Liver (tissue), 9 donors: ENCODE measurements around the gene RIC3. TPM values are rescaled to one million over a fixed set of nuclear protein-coding genes. Genes with fewer than 3 reads are reported as not detected.

Source experiments
- DNase-seq: peaks from one replicate; pipeline ENCODE4 v3.0.0-alpha.2; 2017; ENCODE audit warnings: low spot score
- H3K27ac ChIP-seq, 2 donors: one replicate each; pipeline ENCODE4 v1.7.0; 2013; ENCODE audit warnings: inconsistent platforms in 2 of 2, low read length in 2 of 2, control low read depth in 1 of 2, low read depth in 1 of 2, mild to moderate bottlenecking in 1 of 2
- H3K27me3 ChIP-seq, 4 donors: one replicate each; pipeline versions ENCODE4 v1.6.1 to v1.7.0; 2013; ENCODE audit warnings: low read length in 3 of 4, inconsistent platforms in 1 of 4, mild to moderate bottlenecking in 1 of 4, moderate library complexity in 1 of 4; ENCODE audit not compliant: control insufficient read depth in 4 of 4, insufficient read depth in 4 of 4
- H3K36me3 ChIP-seq, 4 donors: one replicate each; pipeline versions ENCODE4 v1.6.1 to v1.7.0; 2013; ENCODE audit warnings: low read length in 3 of 4, mild to moderate bottlenecking in 3 of 4, low read depth in 1 of 4, moderate library complexity in 1 of 4; ENCODE audit not compliant: control insufficient read depth in 4 of 4, insufficient read depth in 3 of 4
- H3K4me1 ChIP-seq, 4 donors: one replicate each; pipeline versions ENCODE4 v1.6.1 to v1.7.0; 2013; ENCODE audit warnings: low read length in 3 of 4, mild to moderate bottlenecking in 3 of 4, moderate library complexity in 1 of 4; ENCODE audit not compliant: control insufficient read depth in 4 of 4, insufficient read depth in 4 of 4
- H3K4me3 ChIP-seq, 3 donors: one replicate each; pipeline versions ENCODE4 v1.6.1 to v1.7.0; 2013; ENCODE audit warnings: low read length in 3 of 3, control low read depth in 1 of 3, low read depth in 1 of 3, mild to moderate bottlenecking in 1 of 3
- H3K9ac ChIP-seq, 2 donors: one replicate each; pipeline ENCODE4 v1.7.0; 2013; ENCODE audit warnings: low read length in 2 of 2, mild to moderate bottlenecking in 2 of 2, moderate library complexity in 2 of 2, control low read depth in 1 of 2, low read depth in 1 of 2
- H3K9me3 ChIP-seq, 4 donors: one replicate each; pipeline versions ENCODE4 v1.6.1 to v1.7.0; 2013; ENCODE audit warnings: low read length in 3 of 4; ENCODE audit not compliant: control insufficient read depth in 4 of 4
- GABPA ChIP-seq, 2 donors: IDR thresholded peaks in 1 of 2; conservative IDR thresholded peaks in 1 of 2; 2 replicates each; pipeline ENCODE4 v1.6.1; 2016; ENCODE audit warnings: antibody characterized with exemption in 2 of 2, mild to moderate bottlenecking in 1 of 2, moderate library complexity in 1 of 2
- HNF4G ChIP-seq: IDR thresholded peaks from 2 replicates; pipeline ENCODE4 v1.6.1; 2016; ENCODE audit warnings: antibody characterized with exemption
- NR2F2 ChIP-seq: IDR thresholded peaks from 2 replicates; pipeline ENCODE4 v1.6.1; 2016; ENCODE audit warnings: antibody characterized with exemption
- RAD21 ChIP-seq, 2 donors: IDR thresholded peaks; 2 replicates each; pipeline ENCODE4 v1.6.1; 2016; ENCODE audit warnings: antibody characterized with exemption in 2 of 2, mild to moderate bottlenecking in 2 of 2
- RXRA ChIP-seq, 2 donors: IDR thresholded peaks; 2 replicates each; pipeline ENCODE4 v1.6.1; 2017 to 2018; ENCODE audit warnings: antibody characterized with exemption in 2 of 2, mild to moderate bottlenecking in 1 of 2
- ZBTB33 ChIP-seq: IDR thresholded peaks from 2 replicates; pipeline ENCODE4 v1.6.1; 2016; ENCODE audit warnings: antibody characterized with exemption
- WGBS: extraction: QIAGEN DNeasy Blood & Tissue Kit; methylation state at CpG from one replicate; pipeline ENCODE4 v1.1.7; 2013; 5-methylcytosine and 5-hydroxymethylcytosine counted together
- polyA plus RNA-seq, 2 donors: library from polyadenylated mRNA; stranded (reverse) in 1 of 2; unstranded in 1 of 2; fragments of 200-250 nt in 1 of 2; fragments of >200 nt in 1 of 2; fragmentation: Nextera tagmentation in 1 of 2; extraction: Ambion mirVana in 1 of 2; gene quantifications; one replicate each; pipeline versions ENCODE4 v1.2.1 to v1.2.3, GENCODE V29; 2013 to 2015
- total RNA-seq, 2 donors: library from RNA; depleted of rRNA; stranded (reverse); fragments of >200 nt; gene quantifications; one replicate each; pipeline ENCODE4 v1.2.3, GENCODE V29; 2014
- TF ChIP-seq, protein P1 (sequence below): IDR thresholded peaks from 2 replicates; pipeline ENCODE4 v1.6.1; 2016; ENCODE audit warnings: antibody characterized with exemption, mild to moderate bottlenecking
- TF ChIP-seq, protein P2 (sequence below): IDR thresholded peaks from 2 replicates; pipeline ENCODE4 v1.6.1; 2016; ENCODE audit warnings: antibody characterized with exemption
- TF ChIP-seq, protein P3 (sequence below): fragments of 150-350 bp; IDR thresholded peaks from 2 replicates; pipeline ENCODE4 v1.5.1; 2017; ENCODE audit warnings: improper control_type of control experiment, low read depth, low read length; ENCODE audit not compliant: missing input control
- donor health status: healthy.
- donor health status: healthy.
- donor health status: healthy.
- donor health status: healthy.
- donor health status: healthy.

Gene RIC3
- total and polyA plus RNA-seq, 4 donors = 0.89 to 9.8 (median 4.5) TPM

GRCh38 chr11:8213376-8213775, 44.6 kb upstream of the RIC3 start:
- TF ChIP-seq, protein P1, sequence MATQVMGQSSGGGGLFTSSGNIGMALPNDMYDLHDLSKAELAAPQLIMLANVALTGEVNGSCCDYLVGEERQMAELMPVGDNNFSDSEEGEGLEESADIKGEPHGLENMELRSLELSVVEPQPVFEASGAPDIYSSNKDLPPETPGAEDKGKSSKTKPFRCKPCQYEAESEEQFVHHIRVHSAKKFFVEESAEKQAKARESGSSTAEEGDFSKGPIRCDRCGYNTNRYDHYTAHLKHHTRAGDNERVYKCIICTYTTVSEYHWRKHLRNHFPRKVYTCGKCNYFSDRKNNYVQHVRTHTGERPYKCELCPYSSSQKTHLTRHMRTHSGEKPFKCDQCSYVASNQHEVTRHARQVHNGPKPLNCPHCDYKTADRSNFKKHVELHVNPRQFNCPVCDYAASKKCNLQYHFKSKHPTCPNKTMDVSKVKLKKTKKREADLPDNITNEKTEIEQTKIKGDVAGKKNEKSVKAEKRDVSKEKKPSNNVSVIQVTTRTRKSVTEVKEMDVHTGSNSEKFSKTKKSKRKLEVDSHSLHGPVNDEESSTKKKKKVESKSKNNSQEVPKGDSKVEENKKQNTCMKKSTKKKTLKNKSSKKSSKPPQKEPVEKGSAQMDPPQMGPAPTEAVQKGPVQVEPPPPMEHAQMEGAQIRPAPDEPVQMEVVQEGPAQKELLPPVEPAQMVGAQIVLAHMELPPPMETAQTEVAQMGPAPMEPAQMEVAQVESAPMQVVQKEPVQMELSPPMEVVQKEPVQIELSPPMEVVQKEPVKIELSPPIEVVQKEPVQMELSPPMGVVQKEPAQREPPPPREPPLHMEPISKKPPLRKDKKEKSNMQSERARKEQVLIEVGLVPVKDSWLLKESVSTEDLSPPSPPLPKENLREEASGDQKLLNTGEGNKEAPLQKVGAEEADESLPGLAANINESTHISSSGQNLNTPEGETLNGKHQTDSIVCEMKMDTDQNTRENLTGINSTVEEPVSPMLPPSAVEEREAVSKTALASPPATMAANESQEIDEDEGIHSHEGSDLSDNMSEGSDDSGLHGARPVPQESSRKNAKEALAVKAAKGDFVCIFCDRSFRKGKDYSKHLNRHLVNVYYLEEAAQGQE = no peak
- TF ChIP-seq, protein P2, sequence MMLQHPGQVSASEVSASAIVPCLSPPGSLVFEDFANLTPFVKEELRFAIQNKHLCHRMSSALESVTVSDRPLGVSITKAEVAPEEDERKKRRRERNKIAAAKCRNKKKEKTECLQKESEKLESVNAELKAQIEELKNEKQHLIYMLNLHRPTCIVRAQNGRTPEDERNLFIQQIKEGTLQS = no peak
- TF ChIP-seq ZBTB33 = no peak
- TF ChIP-seq GABPA (IDR thresholded peaks at IDR 0.05 in 1 of 2, conservative IDR thresholded peaks at IDR 0.05 in 1 of 2) = no peak
- TF ChIP-seq NR2F2 = no peak
- TF ChIP-seq HNF4G = no peak
- no peak for TF ChIP-seq RXRA (IDR thresholded peaks at IDR 0.05)
- no peak for DNase-seq
- Histone ChIP-seq H3K4me3 (no peak overlapping the region), H3K4me1 (no peaks in the 10 kb centered on the region), H3K27ac (no peak overlapping the region), H3K9ac (no peak overlapping the region), H3K27me3 (no peaks in the 10 kb centered on the region), H3K36me3 (no peaks in the 10 kb centered on the region), H3K9me3 (peaks cover 0 to 1% (median 0%) of the 10 kb centered on the region in 4 donors)
- WGBS = 72% methylated on average over 4 of the region's 4 CpGs

- peak; percentile 32 to 51 for TF ChIP-seq RAD21 (IDR thresholded peaks at IDR 0.05)
- TF ChIP-seq, protein P2 = no peak
- TF ChIP-seq, protein P3, sequence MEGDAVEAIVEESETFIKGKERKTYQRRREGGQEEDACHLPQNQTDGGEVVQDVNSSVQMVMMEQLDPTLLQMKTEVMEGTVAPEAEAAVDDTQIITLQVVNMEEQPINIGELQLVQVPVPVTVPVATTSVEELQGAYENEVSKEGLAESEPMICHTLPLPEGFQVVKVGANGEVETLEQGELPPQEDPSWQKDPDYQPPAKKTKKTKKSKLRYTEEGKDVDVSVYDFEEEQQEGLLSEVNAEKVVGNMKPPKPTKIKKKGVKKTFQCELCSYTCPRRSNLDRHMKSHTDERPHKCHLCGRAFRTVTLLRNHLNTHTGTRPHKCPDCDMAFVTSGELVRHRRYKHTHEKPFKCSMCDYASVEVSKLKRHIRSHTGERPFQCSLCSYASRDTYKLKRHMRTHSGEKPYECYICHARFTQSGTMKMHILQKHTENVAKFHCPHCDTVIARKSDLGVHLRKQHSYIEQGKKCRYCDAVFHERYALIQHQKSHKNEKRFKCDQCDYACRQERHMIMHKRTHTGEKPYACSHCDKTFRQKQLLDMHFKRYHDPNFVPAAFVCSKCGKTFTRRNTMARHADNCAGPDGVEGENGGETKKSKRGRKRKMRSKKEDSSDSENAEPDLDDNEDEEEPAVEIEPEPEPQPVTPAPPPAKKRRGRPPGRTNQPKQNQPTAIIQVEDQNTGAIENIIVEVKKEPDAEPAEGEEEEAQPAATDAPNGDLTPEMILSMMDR = peak; percentile 32
- H3K4me3 ChIP-seq = no peak overlapping the region
Observed at GRCh38 chr11:8209208-8209807, 40.5 kb upstream of the RIC3 start.

More at GRCh38 chr11:8209208-8209807, 40.5 kb upstream of the RIC3 start:
- DNase-seq = peak; percentile 83
- Histone ChIP-seq H3K4me1 (peaks cover 0 to 6% (median 0%) of the 10 kb centered on the region in 4 donors), H3K27me3 (no peaks in the 10 kb centered on the region), H3K9ac (no peak overlapping the region), H3K9me3 (no peaks in the 10 kb centered on the region), H3K27ac (no peak overlapping the region), H3K36me3 (no peaks in the 10 kb centered on the region)
- 52% methylated on average over 4 of the region's 4 CpGs for WGBS
